Measurements from ENCODE around the gene RAP1GAP2. TPM values are rescaled to one million over a fixed set of nuclear protein-coding genes. Genes with fewer than 3 reads are reported as not detected.

RAP1GAP2 gene
- polyA plus RNA-seq, 1 experiment: 4.8 TPM

DNA sequence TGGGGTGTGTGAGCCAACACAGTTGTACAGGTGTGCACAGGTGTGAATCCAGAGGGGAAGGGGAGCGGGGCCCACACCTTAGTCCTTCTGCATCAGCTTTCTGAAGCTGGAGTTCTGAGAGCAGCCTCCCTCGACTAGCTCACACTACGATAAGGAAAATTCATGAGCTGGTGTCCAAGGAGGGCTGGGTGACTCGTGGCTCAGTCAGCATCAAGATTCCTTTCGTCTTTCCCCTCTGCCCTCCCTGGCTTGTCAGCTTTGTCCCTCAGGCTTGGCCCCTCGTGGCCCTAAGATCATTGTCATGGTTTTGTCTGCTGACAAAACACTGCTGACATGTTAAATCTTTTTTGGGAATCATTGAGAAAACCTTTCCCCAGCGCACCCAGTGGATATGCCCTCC is 219.7 kb downstream of the RAP1GAP2 start:
- POLR2A ChIA-PET: no interaction called here
- peaks cover 1% of the 10 kb centered on the region for H3K36me3 ChIP-seq (ENCODE audit: control insufficient read depth, insufficient read depth, low read length)
- no peak for DNase-seq (ENCODE audit: low read depth)
- no peak overlapping the region for H3K4me3 ChIP-seq (ENCODE audit: low read depth, low read length)
- TF ChIP-seq, protein P1, sequence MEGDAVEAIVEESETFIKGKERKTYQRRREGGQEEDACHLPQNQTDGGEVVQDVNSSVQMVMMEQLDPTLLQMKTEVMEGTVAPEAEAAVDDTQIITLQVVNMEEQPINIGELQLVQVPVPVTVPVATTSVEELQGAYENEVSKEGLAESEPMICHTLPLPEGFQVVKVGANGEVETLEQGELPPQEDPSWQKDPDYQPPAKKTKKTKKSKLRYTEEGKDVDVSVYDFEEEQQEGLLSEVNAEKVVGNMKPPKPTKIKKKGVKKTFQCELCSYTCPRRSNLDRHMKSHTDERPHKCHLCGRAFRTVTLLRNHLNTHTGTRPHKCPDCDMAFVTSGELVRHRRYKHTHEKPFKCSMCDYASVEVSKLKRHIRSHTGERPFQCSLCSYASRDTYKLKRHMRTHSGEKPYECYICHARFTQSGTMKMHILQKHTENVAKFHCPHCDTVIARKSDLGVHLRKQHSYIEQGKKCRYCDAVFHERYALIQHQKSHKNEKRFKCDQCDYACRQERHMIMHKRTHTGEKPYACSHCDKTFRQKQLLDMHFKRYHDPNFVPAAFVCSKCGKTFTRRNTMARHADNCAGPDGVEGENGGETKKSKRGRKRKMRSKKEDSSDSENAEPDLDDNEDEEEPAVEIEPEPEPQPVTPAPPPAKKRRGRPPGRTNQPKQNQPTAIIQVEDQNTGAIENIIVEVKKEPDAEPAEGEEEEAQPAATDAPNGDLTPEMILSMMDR (IDR thresholded peaks at IDR 0.05; ENCODE audit: insufficient read depth, low read depth, low read length): no peak
- H3K27me3 ChIP-seq (ENCODE audit: control insufficient read depth, insufficient read depth, low read length): no peaks in the 10 kb centered on the region
- CTCF ChIA-PET: interaction anchor here (0.9 to 5.8 kb wide), 5 partner anchors 11 to 190 kb away, joined by 3 to 83 read pairs (median 3); no protein-coding TSS in a partner anchor

GRCh38 chr17:3017936-3018335 is 221.7 kb downstream of the RAP1GAP2 start:
- ChIA-PET POLR2A (no interaction called here), CTCF (interaction anchor here (2.4 kb wide), 1 partner anchor 190 kb away, joined by 7 read pairs; no protein-coding TSS in a partner anchor)
- H3K27me3 ChIP-seq (ENCODE audit: control insufficient read depth, insufficient read depth, low read length): no peaks in the 10 kb centered on the region
- peaks cover 1% of the 10 kb centered on the region for H3K36me3 ChIP-seq (ENCODE audit: control insufficient read depth, insufficient read depth, low read length)
- H3K4me3 ChIP-seq (ENCODE audit: low read depth, low read length): no peak overlapping the region
- TF ChIP-seq, protein P1 (IDR thresholded peaks at IDR 0.05; ENCODE audit: insufficient read depth, low read depth, low read length): no peak
- no peak for DNase-seq (ENCODE audit: low read depth)

DNA sequence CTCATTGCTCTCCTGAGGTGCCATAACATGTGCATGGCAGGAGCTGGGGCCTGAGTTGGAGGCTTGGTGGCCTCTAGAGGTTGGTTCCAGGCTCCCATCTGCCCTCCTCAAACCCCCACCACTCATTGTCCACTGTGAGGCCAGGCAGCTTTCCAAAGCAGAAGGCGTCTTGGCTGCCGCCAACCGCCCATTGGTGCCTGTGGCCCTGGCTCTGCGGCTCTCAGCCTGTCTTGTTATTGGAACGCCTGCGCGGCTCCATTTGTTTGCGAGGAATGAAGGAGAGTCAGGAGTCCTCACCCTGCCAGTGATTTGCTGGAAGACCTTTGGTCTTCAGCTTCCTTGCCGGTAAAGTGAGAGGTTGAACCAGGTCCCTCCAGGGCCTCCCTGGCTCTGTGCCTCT is 223.5 kb downstream of the RAP1GAP2 start:
- CTCF ChIA-PET: interaction anchor here (2.4 kb wide), 1 partner anchor 192 kb away, joined by 7 read pairs; no protein-coding TSS in a partner anchor
- peaks cover 1% of the 10 kb centered on the region for H3K36me3 ChIP-seq (ENCODE audit: control insufficient read depth, insufficient read depth, low read length)

DNA sequence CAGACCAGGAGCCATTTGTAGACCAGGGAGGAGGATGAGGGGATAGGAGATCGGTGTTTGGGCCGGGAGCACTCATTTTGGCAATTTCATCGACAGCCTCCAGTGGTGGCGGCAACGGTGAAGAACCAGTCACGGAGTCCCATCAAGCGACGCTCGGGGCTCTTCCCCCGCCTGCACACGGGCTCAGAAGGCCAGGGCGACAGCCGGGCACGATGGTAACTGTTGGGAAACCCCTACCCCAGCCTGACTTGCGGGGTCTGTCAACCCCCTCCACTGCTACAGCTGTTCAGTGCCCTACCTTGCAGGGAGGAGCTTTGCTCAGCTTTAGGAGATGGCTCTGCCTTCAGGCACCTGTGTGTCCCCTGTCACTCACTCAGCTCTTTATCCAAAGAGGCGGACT is 224.1 kb downstream of the RAP1GAP2 start:
- ChIA-PET POLR2A (no interaction called here), CTCF (no interaction called here)
- DNase-seq (ENCODE audit: low read depth): no peak
- Histone ChIP-seq H3K36me3 (ENCODE audit: control insufficient read depth, insufficient read depth, low read length) (peaks cover 1% of the 10 kb centered on the region), H3K27me3 (ENCODE audit: control insufficient read depth, insufficient read depth, low read length) (no peaks in the 10 kb centered on the region), H3K4me3 (ENCODE audit: low read depth, low read length) (no peak overlapping the region)
- TF ChIP-seq, protein P1 (IDR thresholded peaks at IDR 0.05; ENCODE audit: insufficient read depth, low read depth, low read length): no peak

More for the DNA sequence above, 223.5 kb downstream of the RAP1GAP2 start:
- POLR2A ChIA-PET: no interaction called here
- TF ChIP-seq, protein P1 (IDR thresholded peaks at IDR 0.05; ENCODE audit: insufficient read depth, low read depth, low read length): no peak
- H3K4me3 ChIP-seq (ENCODE audit: low read depth, low read length): no peak overlapping the region
- no peak for DNase-seq (ENCODE audit: low read depth)
- H3K27me3 ChIP-seq (ENCODE audit: control insufficient read depth, insufficient read depth, low read length): no peaks in the 10 kb centered on the region

- ChIA-PET POLR2A (no interaction called here), CTCF (interaction anchor here (1.0 kb wide), 1 partner anchor 9 kb away, joined by 3 read pairs; no protein-coding TSS in a partner anchor)
- peaks cover 1% of the 10 kb centered on the region for H3K36me3 ChIP-seq (ENCODE audit: control insufficient read depth, insufficient read depth, low read length)
- no peaks in the 10 kb centered on the region for H3K27me3 ChIP-seq (ENCODE audit: control insufficient read depth, insufficient read depth, low read length)
- no peak overlapping the region for H3K4me3 ChIP-seq (ENCODE audit: low read depth, low read length)
- TF ChIP-seq, protein P1 (IDR thresholded peaks at IDR 0.05; ENCODE audit: insufficient read depth, low read depth, low read length): no peak
- no peak for DNase-seq (ENCODE audit: low read depth)
Observed at GRCh38 chr17:3022197-3022596, 226.0 kb downstream of the RAP1GAP2 start.
